Measurements from ENCODE around the gene YBEY.

DNA sequence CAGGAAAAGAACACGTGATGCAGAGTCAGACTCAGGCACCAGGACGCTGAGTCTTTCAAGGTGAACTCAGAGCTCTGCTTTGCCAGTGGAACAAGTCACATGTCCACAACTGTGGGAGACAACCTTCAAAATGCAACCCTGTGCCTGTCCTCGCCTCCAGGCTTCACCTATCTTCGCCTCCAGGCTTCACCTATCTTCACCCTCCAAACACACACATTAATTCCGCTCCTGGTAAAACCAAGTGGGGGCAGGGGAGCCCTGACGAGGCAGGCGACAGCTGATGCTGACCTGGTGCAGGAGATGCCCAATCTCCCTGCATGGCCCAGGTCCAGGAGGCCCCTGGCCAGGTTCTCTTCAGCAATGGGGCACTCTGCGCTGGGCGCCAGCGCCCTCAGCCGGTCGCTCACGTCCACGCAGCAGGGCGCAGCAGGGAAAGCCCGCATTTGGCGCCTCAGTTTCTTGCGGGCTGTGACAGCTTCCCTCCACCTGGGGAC lies 29.6 kb upstream of the YBEY start:
- no peak for TF ChIP-seq POLR2AphosphoS5 (IDR thresholded peaks at IDR 0.05)
- TF ChIP-seq, protein P1, sequence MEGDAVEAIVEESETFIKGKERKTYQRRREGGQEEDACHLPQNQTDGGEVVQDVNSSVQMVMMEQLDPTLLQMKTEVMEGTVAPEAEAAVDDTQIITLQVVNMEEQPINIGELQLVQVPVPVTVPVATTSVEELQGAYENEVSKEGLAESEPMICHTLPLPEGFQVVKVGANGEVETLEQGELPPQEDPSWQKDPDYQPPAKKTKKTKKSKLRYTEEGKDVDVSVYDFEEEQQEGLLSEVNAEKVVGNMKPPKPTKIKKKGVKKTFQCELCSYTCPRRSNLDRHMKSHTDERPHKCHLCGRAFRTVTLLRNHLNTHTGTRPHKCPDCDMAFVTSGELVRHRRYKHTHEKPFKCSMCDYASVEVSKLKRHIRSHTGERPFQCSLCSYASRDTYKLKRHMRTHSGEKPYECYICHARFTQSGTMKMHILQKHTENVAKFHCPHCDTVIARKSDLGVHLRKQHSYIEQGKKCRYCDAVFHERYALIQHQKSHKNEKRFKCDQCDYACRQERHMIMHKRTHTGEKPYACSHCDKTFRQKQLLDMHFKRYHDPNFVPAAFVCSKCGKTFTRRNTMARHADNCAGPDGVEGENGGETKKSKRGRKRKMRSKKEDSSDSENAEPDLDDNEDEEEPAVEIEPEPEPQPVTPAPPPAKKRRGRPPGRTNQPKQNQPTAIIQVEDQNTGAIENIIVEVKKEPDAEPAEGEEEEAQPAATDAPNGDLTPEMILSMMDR (IDR thresholded peaks at IDR 0.05) = no peak
